Neural crest cell (in vitro differentiated cells): ENCODE measurements around the gene ARHGDIG. TPM values are rescaled to one million over a fixed set of nuclear protein-coding genes. Genes with fewer than 3 reads are reported as not detected.

ENCODE experiments used
- DNase-seq: peaks from one replicate; pipeline ENCODE4 v3.0.0; 2021; ENCODE audit warnings: low read depth, mixed read lengths, low spot score
- H3K27ac Mint-ChIP-seq: one replicate; pipeline ENCODE4 v1.8.0; 2021; ENCODE audit warnings: mild to moderate bottlenecking, mixed read lengths; ENCODE audit not compliant: unreplicated experiment
- H3K27me3 Mint-ChIP-seq: 2 replicates; pipeline ENCODE4 v1.8.0; 2021; ENCODE audit warnings: low read depth, mild to moderate bottlenecking, mixed read lengths
- H3K36me3 Mint-ChIP-seq: 2 replicates; pipeline ENCODE4 v1.8.0; 2021; ENCODE audit warnings: low read depth, mild to moderate bottlenecking, mixed read lengths
- H3K4me1 Mint-ChIP-seq: 2 replicates; pipeline ENCODE4 v1.8.0; 2021; ENCODE audit warnings: mixed read lengths
- H3K4me3 Mint-ChIP-seq: one replicate; pipeline ENCODE4 v1.8.0; 2021; ENCODE audit warnings: mild to moderate bottlenecking, mixed read lengths
- H3K9me3 Mint-ChIP-seq: 2 replicates; pipeline ENCODE4 v1.8.0; 2021; ENCODE audit warnings: mixed read lengths
- total RNA-seq: library from RNA; stranded (reverse); gene quantifications from 2 replicates; pipeline ENCODE4 v1.2.1, GENCODE V29; 2021
- TF ChIP-seq, protein P1 (sequence below): fragments of 200-600 bp; sonication (generic); conservative IDR thresholded peaks from 2 replicates; pipeline ENCODE4 v1.5.0; 2021; ENCODE audit warnings: antibody characterized with exemption, mild to moderate bottlenecking

ARHGDIG gene
- total RNA-seq, 1 donor from 2014 or later: 3.0 TPM

DNA sequence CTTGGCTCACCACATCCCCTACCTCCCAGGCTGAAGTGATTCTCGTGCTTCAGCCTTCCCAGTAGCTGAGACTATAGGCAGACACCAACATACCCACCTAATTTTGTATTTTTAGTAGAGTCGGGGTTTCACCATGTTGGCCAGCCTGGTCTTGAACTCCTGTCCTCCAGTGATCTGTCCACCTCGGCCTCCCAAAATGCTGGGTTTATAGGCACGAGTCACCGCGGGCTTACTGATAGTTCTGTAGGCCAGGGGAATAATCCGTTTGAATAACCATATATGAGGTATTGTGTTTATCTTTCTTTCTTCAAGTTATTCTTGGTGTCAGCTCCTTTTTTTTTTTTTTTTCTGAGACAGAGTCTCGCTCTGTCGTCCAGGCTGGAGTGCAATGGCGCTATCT is 38.1 kb upstream of the ARHGDIG start:
- H3K27ac Mint-ChIP-seq: no peak overlapping the region

DNA sequence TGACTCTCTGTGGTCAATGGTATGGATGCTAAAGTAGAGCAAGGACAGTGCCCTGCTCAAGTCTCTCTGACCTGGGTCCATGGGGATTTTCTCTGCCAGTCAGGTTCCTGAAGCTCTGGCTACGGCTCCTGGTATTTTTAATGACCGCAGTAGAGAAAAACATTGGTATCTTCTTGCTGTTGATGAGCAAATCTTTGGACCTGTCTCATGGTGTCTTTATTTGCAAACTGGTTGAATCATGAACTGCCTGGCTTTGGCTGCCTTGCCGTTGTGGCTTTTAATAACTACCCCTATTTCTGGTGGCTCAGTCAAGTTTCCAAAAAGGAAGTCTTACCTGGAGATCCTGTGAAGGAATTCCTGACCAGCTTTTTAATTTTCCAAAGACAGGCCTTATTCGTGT is 37.0 kb upstream of the ARHGDIG start:
- TF ChIP-seq, protein P1, sequence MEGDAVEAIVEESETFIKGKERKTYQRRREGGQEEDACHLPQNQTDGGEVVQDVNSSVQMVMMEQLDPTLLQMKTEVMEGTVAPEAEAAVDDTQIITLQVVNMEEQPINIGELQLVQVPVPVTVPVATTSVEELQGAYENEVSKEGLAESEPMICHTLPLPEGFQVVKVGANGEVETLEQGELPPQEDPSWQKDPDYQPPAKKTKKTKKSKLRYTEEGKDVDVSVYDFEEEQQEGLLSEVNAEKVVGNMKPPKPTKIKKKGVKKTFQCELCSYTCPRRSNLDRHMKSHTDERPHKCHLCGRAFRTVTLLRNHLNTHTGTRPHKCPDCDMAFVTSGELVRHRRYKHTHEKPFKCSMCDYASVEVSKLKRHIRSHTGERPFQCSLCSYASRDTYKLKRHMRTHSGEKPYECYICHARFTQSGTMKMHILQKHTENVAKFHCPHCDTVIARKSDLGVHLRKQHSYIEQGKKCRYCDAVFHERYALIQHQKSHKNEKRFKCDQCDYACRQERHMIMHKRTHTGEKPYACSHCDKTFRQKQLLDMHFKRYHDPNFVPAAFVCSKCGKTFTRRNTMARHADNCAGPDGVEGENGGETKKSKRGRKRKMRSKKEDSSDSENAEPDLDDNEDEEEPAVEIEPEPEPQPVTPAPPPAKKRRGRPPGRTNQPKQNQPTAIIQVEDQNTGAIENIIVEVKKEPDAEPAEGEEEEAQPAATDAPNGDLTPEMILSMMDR: no peak
- H3K27ac Mint-ChIP-seq: no peak overlapping the region
- no peak overlapping the region for H3K4me3 Mint-ChIP-seq
- DNase-seq: no peak
- H3K9me3 Mint-ChIP-seq: no peaks in the 10 kb centered on the region
- H3K36me3 Mint-ChIP-seq: no peaks in the 10 kb centered on the region
- no peaks in the 10 kb centered on the region for H3K27me3 Mint-ChIP-seq
- H3K4me1 Mint-ChIP-seq: peaks cover 11% of the 10 kb centered on the region

More for the DNA sequence above, 38.1 kb upstream of the ARHGDIG start:
- no peaks in the 10 kb centered on the region for H3K9me3 Mint-ChIP-seq
- no peak for DNase-seq
- TF ChIP-seq, protein P1: no peak
- no peaks in the 10 kb centered on the region for H3K27me3 Mint-ChIP-seq
- H3K36me3 Mint-ChIP-seq: no peaks in the 10 kb centered on the region
- H3K4me1 Mint-ChIP-seq: peaks cover 8% of the 10 kb centered on the region
- H3K4me3 Mint-ChIP-seq: no peak overlapping the region

DNA sequence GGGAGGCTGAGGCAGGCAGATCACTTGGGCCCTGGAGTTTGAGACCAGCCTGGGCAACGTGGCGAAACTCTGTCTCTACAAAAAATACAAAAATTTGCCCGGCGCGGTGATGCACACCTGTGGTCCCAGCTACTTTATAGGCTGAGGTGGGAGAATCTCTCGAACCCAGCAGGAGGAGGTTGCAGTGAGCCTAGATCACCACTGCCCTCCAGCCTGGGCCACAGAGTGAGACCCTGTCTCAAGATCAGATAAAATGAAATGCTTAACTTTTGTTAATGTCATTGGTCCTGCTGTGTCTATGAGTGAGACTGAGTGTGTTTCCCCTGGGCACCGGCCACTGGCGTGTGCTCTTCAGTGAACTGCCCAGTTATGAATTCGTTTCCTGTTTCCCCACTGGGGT is 35.3 kb upstream of the ARHGDIG start:
- H3K4me1 Mint-ChIP-seq: peaks cover 5% of the 10 kb centered on the region
- H3K27me3 Mint-ChIP-seq: no peaks in the 10 kb centered on the region
- no peaks in the 10 kb centered on the region for H3K36me3 Mint-ChIP-seq
- no peak overlapping the region for H3K4me3 Mint-ChIP-seq
- DNase-seq: no peak
- H3K9me3 Mint-ChIP-seq: no peaks in the 10 kb centered on the region
- H3K27ac Mint-ChIP-seq: peak overlapping the region; percentile 35
- TF ChIP-seq, protein P1: no peak

DNA sequence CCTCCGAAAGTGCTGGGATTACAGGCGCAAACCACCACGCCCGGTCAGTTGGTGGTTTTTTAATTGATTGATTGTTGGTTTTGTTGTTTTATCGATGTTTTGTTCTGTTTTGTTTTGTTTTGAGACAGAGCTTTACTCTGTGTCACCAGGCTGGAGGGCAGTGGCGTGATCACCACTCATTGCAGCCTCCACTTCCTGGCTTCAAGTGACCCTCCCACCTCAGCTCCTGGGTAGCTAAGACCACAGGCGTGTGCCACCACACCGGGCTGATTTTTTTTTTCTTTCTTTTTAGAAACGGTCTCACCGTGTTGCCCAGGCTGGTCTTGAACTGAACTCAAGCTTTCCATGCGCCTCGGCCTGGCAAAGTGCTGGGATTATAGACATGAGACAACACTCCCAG is 33.4 kb upstream of the ARHGDIG start:
- TF ChIP-seq, protein P1: no peak
- Mint-ChIP-seq H3K36me3 (peaks cover 3% of the 10 kb centered on the region), H3K4me1 (peaks cover 3% of the 10 kb centered on the region), H3K27me3 (no peaks in the 10 kb centered on the region), H3K4me3 (no peak overlapping the region), H3K9me3 (no peaks in the 10 kb centered on the region), H3K27ac (no peak overlapping the region)
- no peak for DNase-seq

DNA sequence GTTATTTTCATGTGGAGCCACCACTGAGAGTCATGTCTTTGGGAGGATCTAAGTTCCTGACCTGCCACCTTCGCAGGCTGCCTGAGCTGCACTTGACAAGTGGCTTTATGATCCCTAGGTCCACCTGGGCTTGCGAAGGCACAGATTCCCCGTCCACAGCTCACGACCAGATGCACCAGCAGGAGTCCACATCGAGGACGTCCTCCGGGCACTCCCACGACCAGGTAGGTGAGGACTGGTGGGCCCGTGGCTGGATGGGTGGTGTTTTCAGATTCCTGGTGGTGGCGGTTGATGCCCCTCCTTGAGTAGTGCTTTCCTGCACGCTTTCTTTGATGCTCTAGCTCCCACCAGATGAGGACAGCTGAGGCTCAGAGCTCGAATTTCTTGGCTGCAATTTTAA is 31.0 kb upstream of the ARHGDIG start:
- Mint-ChIP-seq H3K4me3 (no peak overlapping the region), H3K27me3 (no peaks in the 10 kb centered on the region), H3K4me1 (peaks cover 3% of the 10 kb centered on the region), H3K9me3 (no peaks in the 10 kb centered on the region), H3K27ac (no peak overlapping the region), H3K36me3 (peaks cover 3% of the 10 kb centered on the region)
- TF ChIP-seq, protein P1: no peak
- DNase-seq: no peak
